ENCODE measurements around the gene DDX27.

Gene DDX27

GRCh38 chr20:49279677-49280462 is 60.7 kb downstream of the DDX27 start:
- TF ChIP-seq, protein P1, sequence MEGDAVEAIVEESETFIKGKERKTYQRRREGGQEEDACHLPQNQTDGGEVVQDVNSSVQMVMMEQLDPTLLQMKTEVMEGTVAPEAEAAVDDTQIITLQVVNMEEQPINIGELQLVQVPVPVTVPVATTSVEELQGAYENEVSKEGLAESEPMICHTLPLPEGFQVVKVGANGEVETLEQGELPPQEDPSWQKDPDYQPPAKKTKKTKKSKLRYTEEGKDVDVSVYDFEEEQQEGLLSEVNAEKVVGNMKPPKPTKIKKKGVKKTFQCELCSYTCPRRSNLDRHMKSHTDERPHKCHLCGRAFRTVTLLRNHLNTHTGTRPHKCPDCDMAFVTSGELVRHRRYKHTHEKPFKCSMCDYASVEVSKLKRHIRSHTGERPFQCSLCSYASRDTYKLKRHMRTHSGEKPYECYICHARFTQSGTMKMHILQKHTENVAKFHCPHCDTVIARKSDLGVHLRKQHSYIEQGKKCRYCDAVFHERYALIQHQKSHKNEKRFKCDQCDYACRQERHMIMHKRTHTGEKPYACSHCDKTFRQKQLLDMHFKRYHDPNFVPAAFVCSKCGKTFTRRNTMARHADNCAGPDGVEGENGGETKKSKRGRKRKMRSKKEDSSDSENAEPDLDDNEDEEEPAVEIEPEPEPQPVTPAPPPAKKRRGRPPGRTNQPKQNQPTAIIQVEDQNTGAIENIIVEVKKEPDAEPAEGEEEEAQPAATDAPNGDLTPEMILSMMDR (conservative IDR thresholded peaks at IDR 0.05), result no peak
- H3K27ac ChIP-seq, result peak overlapping the region; percentile 94

GRCh38 chr20:49280463-49281058 is 61.3 kb downstream of the DDX27 start:
- TF ChIP-seq, protein P1 (conservative IDR thresholded peaks at IDR 0.05), result no peak
- peak overlapping the region; percentile 94 for H3K27ac ChIP-seq

GRCh38 chr20:49281059-49281912 is 62.1 kb downstream of the DDX27 start:
- TF ChIP-seq, protein P1 (conservative IDR thresholded peaks at IDR 0.05), result no peak
- H3K27ac ChIP-seq, result peak overlapping the region; percentile 94

GRCh38 chr20:49281913-49282467 is 62.8 kb downstream of the DDX27 start:
- H3K27ac ChIP-seq, result peak overlapping the region; percentile 94

GRCh38 chr20:49282584-49283171 is 63.5 kb downstream of the DDX27 start:
- TF ChIP-seq, protein P1 (conservative IDR thresholded peaks at IDR 0.05), result no peak
- peak overlapping the region; percentile 94 for H3K27ac ChIP-seq

More at GRCh38 chr20:49281913-49282467, 62.8 kb downstream of the DDX27 start:
- TF ChIP-seq, protein P1 (conservative IDR thresholded peaks at IDR 0.05), result no peak

- H3K27ac ChIP-seq, result peak overlapping the region; percentile 94
These were observed 64.0 kb downstream of the DDX27 start for GRCh38 chr20:49283176-49283702.

More at GRCh38 chr20:49283176-49283702, 64.0 kb downstream of the DDX27 start:
- TF ChIP-seq, protein P1 (conservative IDR thresholded peaks at IDR 0.05), result no peak
